ENCODE data around the gene NAA60. TPM values are rescaled to one million over a fixed set of nuclear protein-coding genes. Genes with fewer than 3 reads are reported as not detected.

Gene NAA60
- total RNA-seq, 1 donor from 2014 or later: 56.3 TPM

DNA sequence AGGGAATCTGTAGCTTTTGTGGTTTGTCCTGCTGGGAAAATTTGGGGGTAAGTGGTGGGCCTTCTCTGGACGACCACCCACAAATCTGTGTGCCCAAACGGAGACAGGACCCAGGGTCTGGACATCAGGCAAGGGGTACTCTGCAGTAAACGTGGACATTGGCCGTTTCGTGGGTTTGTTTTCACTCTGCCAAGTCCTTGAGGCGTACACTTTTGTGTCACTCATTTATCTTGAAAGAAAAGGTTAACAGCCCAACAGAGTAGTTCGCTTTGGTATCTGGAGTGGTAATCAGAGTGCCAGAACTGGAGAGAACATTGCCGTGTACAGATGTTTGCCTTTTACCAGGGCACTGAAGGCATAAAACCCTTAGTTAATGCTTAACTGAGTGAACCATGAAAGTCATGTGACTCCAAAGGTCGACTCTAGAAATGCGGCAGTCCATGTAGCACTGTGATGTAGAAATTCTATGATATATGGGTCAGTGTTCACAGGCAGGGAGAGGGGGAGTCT is 15.4 kb downstream of the NAA60 start:
- intact Hi-C loops (cut with DNase I): no loop called here
- TF ChIP-seq, protein P1, sequence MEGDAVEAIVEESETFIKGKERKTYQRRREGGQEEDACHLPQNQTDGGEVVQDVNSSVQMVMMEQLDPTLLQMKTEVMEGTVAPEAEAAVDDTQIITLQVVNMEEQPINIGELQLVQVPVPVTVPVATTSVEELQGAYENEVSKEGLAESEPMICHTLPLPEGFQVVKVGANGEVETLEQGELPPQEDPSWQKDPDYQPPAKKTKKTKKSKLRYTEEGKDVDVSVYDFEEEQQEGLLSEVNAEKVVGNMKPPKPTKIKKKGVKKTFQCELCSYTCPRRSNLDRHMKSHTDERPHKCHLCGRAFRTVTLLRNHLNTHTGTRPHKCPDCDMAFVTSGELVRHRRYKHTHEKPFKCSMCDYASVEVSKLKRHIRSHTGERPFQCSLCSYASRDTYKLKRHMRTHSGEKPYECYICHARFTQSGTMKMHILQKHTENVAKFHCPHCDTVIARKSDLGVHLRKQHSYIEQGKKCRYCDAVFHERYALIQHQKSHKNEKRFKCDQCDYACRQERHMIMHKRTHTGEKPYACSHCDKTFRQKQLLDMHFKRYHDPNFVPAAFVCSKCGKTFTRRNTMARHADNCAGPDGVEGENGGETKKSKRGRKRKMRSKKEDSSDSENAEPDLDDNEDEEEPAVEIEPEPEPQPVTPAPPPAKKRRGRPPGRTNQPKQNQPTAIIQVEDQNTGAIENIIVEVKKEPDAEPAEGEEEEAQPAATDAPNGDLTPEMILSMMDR (IDR thresholded peaks at IDR 0.05): no peak
- H3K36me3 ChIP-seq: no peaks in the 10 kb centered on the region
- H3K4me3 ChIP-seq: peak overlapping the region; percentile 89
- DNase-seq (no peak), ATAC-seq (peak; percentile 46 to 65)
- no peaks in the 10 kb centered on the region for H3K9me3 ChIP-seq
- H3K27me3 ChIP-seq (ENCODE audit: low read depth): no peaks in the 10 kb centered on the region
- H3K27ac ChIP-seq: peak overlapping the region; percentile 99
- H3K4me1 ChIP-seq: peaks cover 65% of the 10 kb centered on the region

- Histone ChIP-seq H3K9me3 (no peaks in the 10 kb centered on the region), H3K27me3 (ENCODE audit: low read depth) (no peaks in the 10 kb centered on the region), H3K27ac (peak overlapping the region; percentile 99), H3K36me3 (no peaks in the 10 kb centered on the region), H3K4me3 (peak overlapping the region; percentile 89), H3K4me1 (peaks cover 70% of the 10 kb centered on the region)
- DNase-seq: no peak
- TF ChIP-seq, protein P1 (IDR thresholded peaks at IDR 0.05): no peak
- no peak for ATAC-seq
- intact Hi-C loops (cut with DNase I): no loop called here
These were observed 16.1 kb downstream of the NAA60 start for GRCh38 chr16:3459401-3460090.

GRCh38 chr16:3460121-3460520 is 16.6 kb downstream of the NAA60 start:
- Histone ChIP-seq H3K9me3 (no peaks in the 10 kb centered on the region), H3K27me3 (ENCODE audit: low read depth) (no peaks in the 10 kb centered on the region), H3K4me1 (peaks cover 73% of the 10 kb centered on the region), H3K36me3 (no peaks in the 10 kb centered on the region), H3K27ac (no peak overlapping the region), H3K4me3 (no peak overlapping the region)
- TF ChIP-seq, protein P1 (IDR thresholded peaks at IDR 0.05): no peak
- ATAC-seq (no peak), DNase-seq (no peak)
- intact Hi-C loops (cut with DNase I): no loop called here

DNA sequence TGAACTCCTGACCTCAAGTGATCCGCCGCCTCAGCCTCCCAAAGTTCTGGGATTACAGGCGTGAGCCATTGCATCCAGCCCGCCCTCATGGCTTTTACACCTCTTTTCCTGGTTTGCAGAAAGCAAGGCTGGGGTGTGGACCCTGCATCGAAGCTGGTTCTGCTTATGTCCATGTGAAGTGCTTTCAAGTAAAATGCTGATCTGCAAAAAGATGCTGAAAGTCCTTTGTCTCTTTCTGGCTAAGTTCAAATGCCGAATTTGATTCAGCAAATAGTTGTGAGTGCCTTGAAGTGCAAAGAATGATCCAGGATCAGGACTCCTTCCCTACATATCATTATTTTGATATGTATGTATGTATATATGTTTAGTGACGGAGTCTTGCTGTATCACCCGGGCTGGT is 17.1 kb downstream of the NAA60 start:
- Histone ChIP-seq H3K4me1 (peaks cover 73% of the 10 kb centered on the region), H3K27ac (no peak overlapping the region), H3K27me3 (ENCODE audit: low read depth) (no peaks in the 10 kb centered on the region), H3K9me3 (no peaks in the 10 kb centered on the region), H3K36me3 (peaks cover 4% of the 10 kb centered on the region), H3K4me3 (no peak overlapping the region)
- ATAC-seq (no peak), DNase-seq (no peak)
- intact Hi-C loops (cut with DNase I): no loop called here
- TF ChIP-seq, protein P1 (IDR thresholded peaks at IDR 0.05): no peak

- no peak overlapping the region for H3K27ac ChIP-seq
- peaks cover 68% of the 10 kb centered on the region for H3K4me1 ChIP-seq
- no peaks in the 10 kb centered on the region for H3K27me3 ChIP-seq (ENCODE audit: low read depth)
- intact Hi-C loops (cut with DNase I): no loop called here
- no peak for DNase-seq
- ATAC-seq: no peak
- no peaks in the 10 kb centered on the region for H3K9me3 ChIP-seq
- no peak overlapping the region for H3K4me3 ChIP-seq
- peaks cover 9% of the 10 kb centered on the region for H3K36me3 ChIP-seq
- TF ChIP-seq, protein P1 (IDR thresholded peaks at IDR 0.05): no peak
These were observed 17.7 kb downstream of the NAA60 start for GRCh38 chr16:3461151-3461550.
